K562 (cell line): ENCODE results near the gene LRP4. TPM values are rescaled to one million over a fixed set of nuclear protein-coding genes. Genes with fewer than 3 reads are reported as not detected.

Experiments
- BCLAF1 ChIP-seq, 2 experiments: fragments of 450-650 bp in 1 of 2; IDR thresholded peaks; 2 replicates each; pipeline ENCODE4 v1.6.1; 2011 to 2017; ENCODE audit warnings: low read depth in 2 of 2, antibody characterized with exemption in 1 of 2, borderline replicate concordance in 1 of 2, low read length in 1 of 2, mild to moderate bottlenecking in 1 of 2, mixed read lengths in 1 of 2; ENCODE audit not compliant: control insufficient read depth in 1 of 2
- FOXK2 ChIP-seq, 2 experiments: fragments of 450-650 bp; IDR thresholded peaks in 1 of 2; conservative IDR thresholded peaks in 1 of 2; 2 replicates each; pipeline ENCODE4 v1.6.1; 2016; ENCODE audit warnings: low read depth in 2 of 2, mild to moderate bottlenecking in 1 of 2
- GABPA ChIP-seq: fragments of 200-800 bp; sonication (Bioruptor generic); conservative IDR thresholded peaks from 2 replicates; pipeline ENCODE4 v1.6.1; 2016; ENCODE audit warnings: low read depth, missing genetic modification characterization, missing compliant biosample characterization
- GTF2E2 ChIP-seq: fragments of 200-800 bp; sonication (Bioruptor generic); IDR thresholded peaks from 2 replicates; pipeline ENCODE4 v1.6.1; 2016; ENCODE audit warnings: missing genetic modification characterization, missing compliant biosample characterization
- HNRNPL ChIP-seq: fragments of 200-400 bp; formaldehyde crosslinking; IDR thresholded peaks from 2 replicates; pipeline ENCODE4 v1.6.1; 2017; ENCODE audit warnings: low read depth, mild to moderate bottlenecking, low read length
- HNRNPUL1 ChIP-seq: fragments of 200-400 bp; formaldehyde crosslinking; IDR thresholded peaks from 2 replicates; pipeline ENCODE4 v1.6.1; 2017; ENCODE audit warnings: low read length
- KHSRP ChIP-seq: fragments of 450-650 bp; IDR thresholded peaks from 2 replicates; pipeline ENCODE4 v1.6.1; 2017
- MAZ ChIP-seq, 2 experiments: fragments of 450-650 bp in 1 of 2; sonication (generic) in 1 of 2; formaldehyde crosslinking; IDR thresholded peaks in 1 of 2; conservative IDR thresholded peaks in 1 of 2; 2 replicates each; pipeline versions ENCODE4 v1.4.0 to v1.5.0; 2020; ENCODE audit warnings: mild to moderate bottlenecking in 1 of 2, missing genetic modification reagents in 1 of 2
- POLR2A ChIP-seq: fragments of 450-650 bp; conservative IDR thresholded peaks from 2 replicates; pipeline ENCODE4 v1.6.1; 2016
- TBL1XR1 ChIP-seq, 2 experiments: IDR thresholded peaks; 2 replicates each; pipeline ENCODE4 v1.6.1; 2012; ENCODE audit warnings: improper control_type of control experiment in 2 of 2, low read length in 2 of 2, mild to moderate bottlenecking in 1 of 2
- ZFPM2 ChIP-seq: fragments of 250-450 bp; sonication (Bioruptor Pico); IDR thresholded peaks from 2 replicates; pipeline ENCODE4 v1.5.1; 2022; ENCODE audit warnings: mild to moderate bottlenecking
- ZNF263 ChIP-seq: sonication (generic); formaldehyde crosslinking; IDR thresholded peaks from 2 replicates; pipeline ENCODE4 v1.8.0; 2022; ENCODE audit warnings: mild to moderate bottlenecking, missing genetic modification reagents, borderline replicate concordance
- ZNF584 ChIP-seq: fragments of 200-800 bp; sonication (Bioruptor generic); IDR thresholded peaks from 2 replicates; pipeline ENCODE4 v1.6.1; 2016; ENCODE audit warnings: low read depth, mild to moderate bottlenecking, missing genetic modification characterization, missing compliant biosample characterization
- polyA plus RNA-seq, 8 experiments: library from polyadenylated mRNA; depleted of rRNA in 4 of 8; stranded (reverse) in 5 of 8; unstranded in 3 of 8; fragments of >200 nt; fragmentation: Nextera tagmentation in 2 of 8; fragmentation: Illumina TruSeq in 1 of 8; extraction: Ambion mirVana in 2 of 8; extraction: Trizol in 1 of 8; gene quantifications; 2 replicates each; pipeline versions ENCODE4 v1.2.1 to v1.2.3, GENCODE V29; 2011 to 2014; ENCODE audit warnings: inconsistent platforms in 1 of 8, missing spikeins in 1 of 8
- total RNA-seq, 7 experiments: library from RNA; depleted of rRNA in 6 of 7; stranded (reverse); fragments of >200 nt in 6 of 7; fragmentation: Illumina TruSeq in 2 of 7; extraction: Trizol in 2 of 7; gene quantifications; 2 replicates each; pipeline versions ENCODE4 v1.2.1 to v1.2.3, GENCODE V29; 2011 to 2021; ENCODE audit warnings: low replicate concordance in 1 of 7
- TF ChIP-seq, protein P1 (sequence below): fragments of 250-450 bp; sonication (Bioruptor Pico); IDR thresholded peaks from 2 replicates; pipeline ENCODE4 v1.4.0; 2020
- TF ChIP-seq, protein P2 (sequence below): fragments of 450-650 bp; formaldehyde crosslinking; IDR thresholded peaks from 2 replicates; pipeline ENCODE4 v1.4.0; 2020; ENCODE audit warnings: mild to moderate bottlenecking

The LRP4 gene
- total and polyA plus RNA-seq, 9 of the 15 experiments (the other 6 are each of a cell fraction or from before 2014, with no cell fraction given) = 0.04 to 0.54 (median 0.10) TPM

- TF ChIP-seq, protein P1, sequence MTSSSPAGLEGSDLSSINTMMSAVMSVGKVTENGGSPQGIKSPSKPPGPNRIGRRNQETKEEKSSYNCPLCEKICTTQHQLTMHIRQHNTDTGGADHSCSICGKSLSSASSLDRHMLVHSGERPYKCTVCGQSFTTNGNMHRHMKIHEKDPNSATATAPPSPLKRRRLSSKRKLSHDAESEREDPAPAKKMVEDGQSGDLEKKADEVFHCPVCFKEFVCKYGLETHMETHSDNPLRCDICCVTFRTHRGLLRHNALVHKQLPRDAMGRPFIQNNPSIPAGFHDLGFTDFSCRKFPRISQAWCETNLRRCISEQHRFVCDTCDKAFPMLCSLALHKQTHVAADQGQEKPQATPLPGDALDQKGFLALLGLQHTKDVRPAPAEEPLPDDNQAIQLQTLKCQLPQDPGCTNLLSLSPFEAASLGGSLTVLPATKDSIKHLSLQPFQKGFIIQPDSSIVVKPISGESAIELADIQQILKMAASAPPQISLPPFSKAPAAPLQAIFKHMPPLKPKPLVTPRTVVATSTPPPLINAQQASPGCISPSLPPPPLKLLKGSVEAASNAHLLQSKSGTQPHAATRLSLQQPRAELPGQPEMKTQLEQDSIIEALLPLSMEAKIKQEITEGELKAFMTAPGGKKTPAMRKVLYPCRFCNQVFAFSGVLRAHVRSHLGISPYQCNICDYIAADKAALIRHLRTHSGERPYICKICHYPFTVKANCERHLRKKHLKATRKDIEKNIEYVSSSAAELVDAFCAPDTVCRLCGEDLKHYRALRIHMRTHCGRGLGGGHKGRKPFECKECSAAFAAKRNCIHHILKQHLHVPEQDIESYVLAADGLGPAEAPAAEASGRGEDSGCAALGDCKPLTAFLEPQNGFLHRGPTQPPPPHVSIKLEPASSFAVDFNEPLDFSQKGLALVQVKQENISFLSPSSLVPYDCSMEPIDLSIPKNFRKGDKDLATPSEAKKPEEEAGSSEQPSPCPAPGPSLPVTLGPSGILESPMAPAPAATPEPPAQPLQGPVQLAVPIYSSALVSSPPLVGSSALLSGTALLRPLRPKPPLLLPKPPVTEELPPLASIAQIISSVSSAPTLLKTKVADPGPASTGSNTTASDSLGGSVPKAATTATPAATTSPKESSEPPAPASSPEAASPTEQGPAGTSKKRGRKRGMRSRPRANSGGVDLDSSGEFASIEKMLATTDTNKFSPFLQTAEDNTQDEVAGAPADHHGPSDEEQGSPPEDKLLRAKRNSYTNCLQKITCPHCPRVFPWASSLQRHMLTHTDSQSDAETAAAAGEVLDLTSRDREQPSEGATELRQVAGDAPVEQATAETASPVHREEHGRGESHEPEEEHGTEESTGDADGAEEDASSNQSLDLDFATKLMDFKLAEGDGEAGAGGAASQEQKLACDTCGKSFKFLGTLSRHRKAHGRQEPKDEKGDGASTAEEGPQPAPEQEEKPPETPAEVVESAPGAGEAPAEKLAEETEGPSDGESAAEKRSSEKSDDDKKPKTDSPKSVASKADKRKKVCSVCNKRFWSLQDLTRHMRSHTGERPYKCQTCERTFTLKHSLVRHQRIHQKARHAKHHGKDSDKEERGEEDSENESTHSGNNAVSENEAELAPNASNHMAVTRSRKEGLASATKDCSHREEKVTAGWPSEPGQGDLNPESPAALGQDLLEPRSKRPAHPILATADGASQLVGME (CRISPR knock-in tag) = no peak
- TF ChIP-seq ZNF263 (CRISPR knock-in tag) = peak; percentile 66; the same call in 1 of the 2 replicates
- TF ChIP-seq KHSRP = no peak
- TF ChIP-seq HNRNPL = no peak
- TF ChIP-seq TBL1XR1 (IDR thresholded peaks at IDR 0.05; ENCODE audit: low read length in 2 of 2) = no peak
- peak; percentile 73 to 82 for TF ChIP-seq FOXK2 (conservative IDR thresholded peaks at IDR 0.05 in 1 of 2, IDR thresholded peaks at IDR 0.05 in 1 of 2; ENCODE audit: low read depth in 2 of 2)
- no peak for TF ChIP-seq GTF2E2 (tag)
- no peak for TF ChIP-seq BCLAF1 (IDR thresholded peaks at IDR 0.05; ENCODE audit: borderline replicate concordance in 1 of 2, control insufficient read depth in 1 of 2, low read depth in 2 of 2, low read length in 1 of 2)
- TF ChIP-seq ZNF584 (CRISPR knock-in tag) = no peak
- TF ChIP-seq, protein P2, sequence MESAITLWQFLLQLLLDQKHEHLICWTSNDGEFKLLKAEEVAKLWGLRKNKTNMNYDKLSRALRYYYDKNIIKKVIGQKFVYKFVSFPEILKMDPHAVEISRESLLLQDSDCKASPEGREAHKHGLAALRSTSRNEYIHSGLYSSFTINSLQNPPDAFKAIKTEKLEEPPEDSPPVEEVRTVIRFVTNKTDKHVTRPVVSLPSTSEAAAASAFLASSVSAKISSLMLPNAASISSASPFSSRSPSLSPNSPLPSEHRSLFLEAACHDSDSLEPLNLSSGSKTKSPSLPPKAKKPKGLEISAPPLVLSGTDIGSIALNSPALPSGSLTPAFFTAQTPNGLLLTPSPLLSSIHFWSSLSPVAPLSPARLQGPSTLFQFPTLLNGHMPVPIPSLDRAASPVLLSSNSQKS = no peak
- no peak for TF ChIP-seq GABPA (tag)
- TF ChIP-seq HNRNPUL1 = no peak
- peak in 1 of 2 experiments; percentile 80; a peak in 3 of 4 replicates for TF ChIP-seq MAZ (CRISPR knock-in tag; conservative IDR thresholded peaks at IDR 0.05 in 1 of 2, IDR thresholded peaks at IDR 0.05 in 1 of 2)
- TF ChIP-seq ZFPM2 (CRISPR knock-in tag) = 0 out of 2 replicates have a peak, but pooled peaks have one; percentile 42
- TF ChIP-seq POLR2A = peak; percentile 90
These were observed 72.4 kb downstream of the LRP4 start, which contains the start of gene CKAP5 (continued) for GRCh38 chr11:46845740-46846509.
